H1 (cell line): ENCODE data around the gene CTNNA3. TPM values are rescaled to one million over a fixed set of nuclear protein-coding genes. Genes with fewer than 3 reads are reported as not detected.

ENCODE experiments used
- CTCF ChIA-PET: fragments of 300-600 bp; sonication (Branson Sonifier 250); formaldehyde crosslinking; loops from one replicate; lab custom pipeline; 2021; ENCODE audit not compliant: partially characterized antibody; lab: Charles Lee
- POLR2A ChIA-PET: fragments of 300-600 bp; sonication (Branson Sonifier 250); formaldehyde crosslinking; loops from one replicate; lab custom pipeline; 2021; ENCODE audit warnings: inconsistent platforms; ENCODE audit not compliant: partially characterized antibody; lab: Charles Lee
- DNase-seq, 2 experiments: peaks; one replicate each; pipeline versions ENCODE4 v3.0.0 to v3.0.0-alpha.2; 2010 to 2022; ENCODE audit warnings: low spot score in 2 of 2, low read depth in 1 of 2, mixed read lengths in 1 of 2
- FAIRE-seq: peaks from 2 replicates; lab custom pipeline; 2011; peaks lifted over from hg19 to GRCh38; lab: Jason Lieb, UNC
- H2AFZ ChIP-seq: 2 replicates; pipeline ENCODE4 v1.8.1; 2012; ENCODE audit warnings: low read length, inconsistent platforms
- H2AK5ac ChIP-seq: 2 replicates; pipeline ENCODE4 v1.6.1; 2013; ENCODE audit warnings: low read depth, low read length
- H2BK120ac ChIP-seq: replicated peaks from 2 replicates; pipeline ENCODE3; 2013; ENCODE audit warnings: low read depth, low read length, inconsistent platforms
- H2BK12ac ChIP-seq: 2 replicates; pipeline ENCODE4 v1.6.1; 2013; ENCODE audit warnings: low read depth, low read length
- H2BK15ac ChIP-seq: 2 replicates; pipeline ENCODE4 v1.6.1; 2013; ENCODE audit warnings: low read length
- H2BK20ac ChIP-seq: 2 replicates; pipeline ENCODE4 v1.6.1; 2013; ENCODE audit warnings: low read length
- H2BK5ac ChIP-seq: 2 replicates; pipeline ENCODE4 v1.6.1; 2013; ENCODE audit warnings: low read depth, low read length
- H3K14ac ChIP-seq: 2 replicates; pipeline ENCODE4 v1.6.1; 2013; ENCODE audit warnings: inconsistent platforms; ENCODE audit not compliant: insufficient read length
- H3K18ac ChIP-seq: 2 replicates; pipeline ENCODE4 v1.6.1; 2013; ENCODE audit warnings: low read length; ENCODE audit errors: extremely low read depth
- H3K23ac ChIP-seq: 2 replicates; pipeline ENCODE4 v1.6.1; 2013; ENCODE audit warnings: inconsistent platforms; ENCODE audit not compliant: insufficient read length
- H3K23me2 ChIP-seq: 2 replicates; pipeline ENCODE4 v1.6.1; 2013; ENCODE audit warnings: low read depth, low read length
- H3K27ac ChIP-seq: 2 replicates; pipeline ENCODE4 v1.6.1; 2011; ENCODE audit warnings: low read depth, low read length, inconsistent platforms
- H3K27me3 ChIP-seq, 4 experiments: replicated peaks in 1 of 4; 1 replicate in 1 of 4; 2 replicates in 3 of 4; pipeline versions ENCODE4 v1.6.1 to v1.8.1; 2011 to 2013; ENCODE audit warnings: low read length in 3 of 4, mild to moderate bottlenecking in 3 of 4, inconsistent platforms in 2 of 4, mixed read lengths in 2 of 4, moderate library complexity in 1 of 4; ENCODE audit not compliant: control insufficient read depth in 3 of 4, insufficient read depth in 3 of 4; ENCODE audit errors: extremely low read depth in 1 of 4
- H3K36me3 ChIP-seq, 4 experiments: 2 replicates each; pipeline versions ENCODE4 v1.6.1 to v1.8.1; 2011 to 2013; ENCODE audit warnings: mild to moderate bottlenecking in 4 of 4, low read length in 3 of 4, moderate library complexity in 2 of 4, control low read depth in 1 of 4, inconsistent platforms in 1 of 4; ENCODE audit not compliant: insufficient read depth in 4 of 4, control insufficient read depth in 2 of 4
- H3K4ac ChIP-seq: replicated peaks from 2 replicates; pipeline ENCODE3; 2013; ENCODE audit warnings: low read length, low read depth, mixed read lengths, inconsistent platforms; ENCODE audit not compliant: insufficient read length
- H3K4me1 ChIP-seq, 4 experiments: replicated peaks in 1 of 4; 1 replicate in 1 of 4; 2 replicates in 3 of 4; pipeline versions ENCODE4 v1.6.1 to v1.8.1; 2011 to 2013; ENCODE audit warnings: low read length in 3 of 4, inconsistent platforms in 2 of 4, mixed read lengths in 1 of 4; ENCODE audit not compliant: insufficient read depth in 4 of 4, control insufficient read depth in 3 of 4
- H3K4me2 ChIP-seq, 2 experiments: 2 replicates each; pipeline versions ENCODE4 v1.6.1 to v1.8.1; 2011 to 2013; ENCODE audit warnings: low read depth in 2 of 2, low read length in 2 of 2, control low read depth in 1 of 2, inconsistent platforms in 1 of 2, mild to moderate bottlenecking in 1 of 2; ENCODE audit not compliant: insufficient read depth in 1 of 2
- H3K4me3 ChIP-seq, 4 experiments: fragments of 200-600, 300-600 bp in 1 of 4; sonication (generic), shearing (Covaris generic), sonication (Bioruptor Twin) in 1 of 4; 2 replicates each; pipeline versions ENCODE4 v1.5.1 to v1.8.1; 2011 to 2016; ENCODE audit warnings: low read length in 4 of 4, low read depth in 3 of 4, control low read depth in 2 of 4, inconsistent platforms in 2 of 4, mild to moderate bottlenecking in 2 of 4, mixed read lengths in 1 of 4, moderate library complexity in 1 of 4; ENCODE audit not compliant: insufficient read depth in 2 of 4; ENCODE audit errors: extremely low read depth in 1 of 4
- H3K56ac ChIP-seq: replicated peaks from 2 replicates; pipeline ENCODE3; 2013; ENCODE audit warnings: low read depth, mild to moderate bottlenecking, mixed read lengths, low read length, inconsistent platforms; ENCODE audit not compliant: insufficient read length
- H3K79me1 ChIP-seq: 2 replicates; pipeline ENCODE4 v1.6.1; 2013; ENCODE audit warnings: low read depth, low read length, control low read depth
- H3K79me2 ChIP-seq, 2 experiments: 2 replicates each; pipeline versions ENCODE4 v1.6.1 to v1.8.1; 2012 to 2013; ENCODE audit warnings: low read length in 2 of 2, mild to moderate bottlenecking in 2 of 2, inconsistent platforms in 1 of 2; ENCODE audit not compliant: insufficient read depth in 2 of 2, control insufficient read depth in 1 of 2
- H3K9ac ChIP-seq, 4 experiments: replicated peaks in 1 of 4; 1 replicate in 1 of 4; 2 replicates in 3 of 4; pipeline versions ENCODE4 v1.6.1 to v1.8.1; 2011 to 2013; ENCODE audit warnings: low read depth in 3 of 4, low read length in 3 of 4, control low read depth in 2 of 4, mild to moderate bottlenecking in 2 of 4, moderate library complexity in 2 of 4, inconsistent platforms in 1 of 4; ENCODE audit errors: extremely low read depth in 1 of 4
- H3K9me3 ChIP-seq, 2 experiments: 2 replicates each; pipeline versions ENCODE4 v1.6.1 to v1.8.1; 2012 to 2013; ENCODE audit warnings: mild to moderate bottlenecking in 2 of 2, moderate library complexity in 2 of 2, control low read depth in 1 of 2, inconsistent platforms in 1 of 2, low read depth in 1 of 2, low read length in 1 of 2, mixed read lengths in 1 of 2; ENCODE audit not compliant: insufficient read depth in 2 of 2
- H4K20me1 ChIP-seq, 2 experiments: replicated peaks in 1 of 2; 2 replicates each; pipeline versions ENCODE3 to v1.8.1; 2011 to 2013; ENCODE audit warnings: inconsistent platforms in 2 of 2, low read length in 2 of 2, mild to moderate bottlenecking in 1 of 2; ENCODE audit not compliant: insufficient read depth in 2 of 2, control insufficient read depth in 1 of 2
- H4K5ac ChIP-seq: 2 replicates; pipeline ENCODE4 v1.6.1; 2013; ENCODE audit warnings: low read length, low read depth, mixed read lengths, inconsistent platforms; ENCODE audit not compliant: insufficient read length
- H4K8ac ChIP-seq: 2 replicates; pipeline ENCODE4 v1.8.0; 2013; ENCODE audit warnings: mild to moderate bottlenecking, moderate library complexity, low read length, inconsistent platforms; ENCODE audit not compliant: insufficient read depth; ENCODE audit errors: extremely low read depth
- H4K91ac ChIP-seq: replicated peaks from 2 replicates; pipeline ENCODE3; 2013; ENCODE audit warnings: low read length, mixed read lengths, inconsistent platforms; ENCODE audit not compliant: insufficient read length
- BCL11A ChIP-seq, 2 experiments: IDR thresholded peaks; one replicate each; pipeline ENCODE4 v1.6.1; 2011; ENCODE audit warnings: low read depth in 2 of 2, low read length in 2 of 2, mild to moderate bottlenecking in 2 of 2
- BRCA1 ChIP-seq: IDR thresholded peaks from 2 replicates; pipeline ENCODE4 v1.6.1; 2012; ENCODE audit warnings: low read depth, low read length, improper control_type of control experiment
- CBX8 ChIP-seq: fragments of 300-800, 300-1000 bp; sonication (generic); IDR thresholded peaks from 2 replicates; pipeline ENCODE4 v1.7.1; 2016; ENCODE audit warnings: low read depth, low read length, borderline replicate concordance
- CHD1 ChIP-seq: IDR thresholded peaks from 2 replicates; pipeline ENCODE4 v1.6.1; 2012; ENCODE audit warnings: low read depth, low read length, improper control_type of control experiment
- JUND ChIP-seq: IDR thresholded peaks from 2 replicates; pipeline ENCODE4 v1.6.1; 2011; ENCODE audit warnings: mild to moderate bottlenecking, improper control_type of control experiment, low read length
- RBBP5 ChIP-seq: IDR thresholded peaks from 2 replicates; pipeline ENCODE4 v1.7.1; 2012; ENCODE audit warnings: low read depth, mild to moderate bottlenecking, inconsistent platforms, low read length, moderate library complexity, borderline replicate concordance
- YY1 ChIP-seq: IDR thresholded peaks from 2 replicates; pipeline ENCODE4 v1.6.1; 2011; ENCODE audit warnings: low read depth, mild to moderate bottlenecking, low read length
- ZNF274 ChIP-seq: IDR thresholded peaks from 2 replicates; pipeline ENCODE4 v1.7.0; 2012; ENCODE audit warnings: low read length, borderline replicate concordance; ENCODE audit errors: extremely low read depth
- WGBS, 2 experiments: shearing (Covaris generic) in 1 of 2; methylation state at CpG; one replicate each; pipeline versions ENCODE4 v1.1.6 to v1.1.7; 2013 to 2015; ENCODE audit warnings: low lambda C conversion rate in 2 of 2, mixed read lengths in 2 of 2, inconsistent platforms in 1 of 2, low coverage in 1 of 2, missing lambda C conversion rate in 1 of 2; ENCODE audit not compliant: insufficient replicate concordance in 2 of 2, insufficient coverage in 1 of 2, insufficient read length in 1 of 2; ENCODE audit errors: extremely low coverage in 1 of 2, missing lambda C conversion rate in 1 of 2; 5-methylcytosine and 5-hydroxymethylcytosine counted together
- polyA plus RNA-seq, 7 experiments: library from polyadenylated mRNA; depleted of rRNA in 3 of 7; stranded (reverse) in 5 of 7; unstranded in 2 of 7; fragments of >200 nt in 5 of 7; fragments of 200-250 nt in 2 of 7; gene quantifications; 1 replicate in 5 of 7; 2 replicates in 1 of 7; 4 replicates in 1 of 7; pipeline versions ENCODE4 v1.2.1 to v1.2.3, GENCODE V29; 2011 to 2013; ENCODE audit warnings: missing spikeins in 2 of 7, mixed read lengths in 2 of 7
- total RNA-seq: library from RNA; stranded (reverse); fragmentation: NEBNext Ultra II Directional; extraction: Animal tissue kit (Norgen Biotek cat#: 25700); gene quantifications from 2 replicates; pipeline ENCODE4 v1.2.1, GENCODE V29; 2021

Gene CTNNA3
- total and polyA plus RNA-seq, 2 of the 8 experiments (the other 6 are each of a cell fraction or from before 2014, with no cell fraction given) = 1.3 to 1.5 TPM

GRCh38 chr10:67114945-67115344 is 581.0 kb downstream of the CTNNA3 start:
- no peak overlapping the region for H3K4me2 ChIP-seq
- no peaks in the 10 kb centered on the region for H3K79me2 ChIP-seq
- no peak overlapping the region for H3K14ac ChIP-seq
- no peak overlapping the region for H4K5ac ChIP-seq
- DNase-seq (no peak), FAIRE-seq (no peak)
- no peaks in the 10 kb centered on the region for H3K36me3 ChIP-seq
- no peak overlapping the region for H3K27ac ChIP-seq
- H3K23me2 ChIP-seq = no peaks in the 10 kb centered on the region
- no peak overlapping the region for H3K9ac ChIP-seq
- H3K23ac ChIP-seq = no peak overlapping the region
- no peak overlapping the region for H2BK5ac ChIP-seq
- no peaks in the 10 kb centered on the region for H3K4me1 ChIP-seq
- H3K79me1 ChIP-seq = no peaks in the 10 kb centered on the region
- ChIA-PET CTCF (no interaction called here), POLR2A (no interaction called here)
- no peak overlapping the region for H3K4me3 ChIP-seq
- no peak overlapping the region for H3K56ac ChIP-seq
- H3K9me3 ChIP-seq = no peaks in the 10 kb centered on the region
- H2BK12ac ChIP-seq = no peak overlapping the region
- H2BK20ac ChIP-seq = no peak overlapping the region
- no peak overlapping the region for H2AK5ac ChIP-seq
- no peak overlapping the region for H3K4ac ChIP-seq
- H4K20me1 ChIP-seq = no peaks in the 10 kb centered on the region
- H4K91ac ChIP-seq = no peak overlapping the region
- H2BK120ac ChIP-seq = no peak overlapping the region
- WGBS, 2 experiments = 88% methylated on average over 2 of the region's 2 CpGs; no CpG with 5 or more reads in 1 of the 2 experiments
- H4K8ac ChIP-seq = no peak overlapping the region
- no peak overlapping the region for H3K18ac ChIP-seq
- TF ChIP-seq JUND (no peak), ZNF274 (no peak), BRCA1 (no peak), CHD1 (no peak), RBBP5 (no peak), BCL11A (IDR thresholded peaks at IDR 0.05; ENCODE audit: low read depth in 2 of 2, low read length in 2 of 2) (no peak), CBX8 (no peak), YY1 (no peak)
- H2BK15ac ChIP-seq = no peak overlapping the region
- H2AFZ ChIP-seq = no peak overlapping the region
- H3K27me3 ChIP-seq = no peaks in the 10 kb centered on the region
